A549 (cell line): ENCODE data around the gene UBA3. TPM values are rescaled to one million over a fixed set of nuclear protein-coding genes. Genes with fewer than 3 reads are reported as not detected.

Experiments used
- ATAC-seq, 2 experiments: fragments of 200-7000 bp in 1 of 2; fragments of >200 bp in 1 of 2; cut with Nextera tagmentation in 1 of 2; cut with Tn5 transposase in 1 of 2; 3 replicates each; pipeline versions ENCODE4 v1.8.0 to v1.9.1; 2018 to 2020; ENCODE audit warnings: mild to moderate bottlenecking in 1 of 2, moderate library complexity in 1 of 2
- CTCF ChIA-PET: fragments of 300-600 bp; sonication (Branson Sonifier 250); formaldehyde crosslinking; extraction: SDS; loops from one replicate; lab custom pipeline; 2021; ENCODE audit warnings: antibody characterized with exemption, inconsistent platforms; lab: Yijun Ruan, JAX
- POLR2A ChIA-PET: fragments of 350-600 bp; formaldehyde crosslinking; extraction: SDS; loops from one replicate; lab custom pipeline; 2021; ENCODE audit warnings: antibody characterized with exemption, inconsistent platforms; lab: Yijun Ruan, JAX
- DNase-seq, 2 experiments: peaks; one replicate each; pipeline versions ENCODE4 v3.0.0 to v3.0.0-alpha.2; 2011 to 2016; ENCODE audit warnings: low read depth in 1 of 2, low spot score in 1 of 2
- FAIRE-seq: peaks from 2 replicates; lab custom pipeline; 2011; peaks lifted over from hg19 to GRCh38; lab: Jason Lieb, UNC
- H3K27ac ChIP-seq, 2 experiments: fragments of >200 bp; sonication (Bioruptor Twin); formaldehyde crosslinking; 3 replicates each; pipeline ENCODE4 v1.5.1; 2016 to 2017
- H3K4me1 ChIP-seq: fragments of >200 bp; sonication (Bioruptor Twin); formaldehyde crosslinking; 3 replicates; pipeline ENCODE4 v1.6.1; 2016
- H3K4me2 ChIP-seq: fragments of >200 bp; sonication (Bioruptor Twin); formaldehyde crosslinking; 3 replicates; pipeline ENCODE4 v1.6.1; 2016
- H3K4me3 ChIP-seq: fragments of >200 bp; sonication (Bioruptor Twin); formaldehyde crosslinking; 3 replicates; pipeline ENCODE4 v1.5.1; 2016
- H3K9me3 ChIP-seq: fragments of >200 bp; sonication (Bioruptor Twin); formaldehyde crosslinking; 3 replicates; pipeline ENCODE4 v1.6.1; 2016
- CHD2 ChIP-seq: fragments of 150-350 bp; IDR thresholded peaks from 2 replicates; pipeline ENCODE4 v1.6.1; 2014; ENCODE audit warnings: low read length; ENCODE audit not compliant: partially characterized antibody
- FOSB ChIP-seq: fragments of 250-450 bp; sonication (Bioruptor Pico); IDR thresholded peaks from 2 replicates; pipeline ENCODE4 v1.5.0; 2020; ENCODE audit warnings: mild to moderate bottlenecking, moderate library complexity
- FOXS1 ChIP-seq: fragments of 250-450 bp; sonication (Bioruptor Pico); IDR thresholded peaks from 2 replicates; pipeline ENCODE4 v1.5.0; 2020; ENCODE audit warnings: mild to moderate bottlenecking, moderate library complexity
- HDAC2 ChIP-seq: fragments of 200-600 bp; sonication (generic); IDR thresholded peaks from 2 replicates; pipeline ENCODE4 v1.6.1; 2016
- HES2 ChIP-seq: fragments of >200 bp; sonication (Bioruptor Twin); formaldehyde crosslinking; IDR thresholded peaks from 2 replicates; pipeline ENCODE4 v1.6.1; 2016
- HEYL ChIP-seq: fragments of 250-450 bp; sonication (Bioruptor Pico); IDR thresholded peaks from 2 replicates; pipeline ENCODE4 v1.8.0; 2021; ENCODE audit warnings: mild to moderate bottlenecking, moderate library complexity
- HOXB13 ChIP-seq: fragments of 250-450 bp; sonication (Bioruptor Pico); IDR thresholded peaks from 2 replicates; pipeline ENCODE4 v1.5.0; 2020; ENCODE audit warnings: low read depth, mild to moderate bottlenecking, moderate library complexity
- JUN ChIP-seq, 2 experiments: fragments of >200 bp; sonication (Bioruptor Twin); formaldehyde crosslinking; IDR thresholded peaks; 2 replicates in 1 of 2; 3 replicates in 1 of 2; pipeline ENCODE4 v1.6.1; 2016 to 2017
- KDM1A ChIP-seq: fragments of 200-600 bp; sonication (generic); IDR thresholded peaks from 2 replicates; pipeline ENCODE4 v1.6.1; 2016; ENCODE audit warnings: low read depth, mild to moderate bottlenecking
- MAFK ChIP-seq: fragments of 450-650 bp; IDR thresholded peaks from 2 replicates; pipeline ENCODE4 v1.6.1; 2014; ENCODE audit not compliant: partially characterized antibody
- MYC ChIP-seq: IDR thresholded peaks from 2 replicates; pipeline ENCODE4 v1.6.1; 2012; ENCODE audit warnings: mild to moderate bottlenecking, inconsistent platforms, low read length, improper control_type of control experiment, borderline replicate concordance
- NPAS2 ChIP-seq: fragments of 250-450 bp; sonication (Bioruptor Pico); IDR thresholded peaks from 2 replicates; pipeline ENCODE4 v1.8.0; 2022; ENCODE audit warnings: mild to moderate bottlenecking, moderate library complexity, borderline replicate concordance
- POLR2A ChIP-seq: IDR thresholded peaks from 2 replicates; pipeline ENCODE4 v1.6.1; 2012; ENCODE audit warnings: mild to moderate bottlenecking, low read length
- RARB ChIP-seq: fragments of 250-450 bp; sonication (Bioruptor Pico); IDR thresholded peaks from 2 replicates; pipeline ENCODE4 v1.8.0; 2021; ENCODE audit warnings: mild to moderate bottlenecking, moderate library complexity
- RFX5 ChIP-seq: fragments of 450-650 bp; IDR thresholded peaks from 2 replicates; pipeline ENCODE4 v1.7.1; 2014; ENCODE audit warnings: antibody characterized with exemption, mild to moderate bottlenecking, moderate library complexity
- ZC3H11A ChIP-seq: fragments of 450-650 bp; IDR thresholded peaks from 2 replicates; pipeline ENCODE4 v1.6.1; 2014; ENCODE audit warnings: antibody characterized with exemption, mild to moderate bottlenecking
- ZFP36 ChIP-seq: fragments of 450-650 bp; IDR thresholded peaks from 2 replicates; pipeline ENCODE4 v1.6.1; 2014; ENCODE audit warnings: borderline replicate concordance; ENCODE audit not compliant: partially characterized antibody
- WGBS: methylation state at CpG from one replicate; pipeline ENCODE4 v1.1.6; 2017; ENCODE audit errors: missing lambda C conversion rate; 5-methylcytosine and 5-hydroxymethylcytosine counted together
- polyA plus RNA-seq, 4 experiments: library from polyadenylated mRNA; depleted of rRNA in 3 of 4; stranded (reverse); fragments of >200 nt; fragmentation: RNase III in 1 of 4; extraction: RNeasy Plus Mini Kit Qiagen cat#74134 plus additional on column Dnase treatment in 1 of 4; gene quantifications; 2 replicates in 3 of 4; 3 replicates in 1 of 4; pipeline ENCODE4 v1.2.3, GENCODE V29; 2011 to 2017
- TF ChIP-seq, protein P1 (sequence below): IDR thresholded peaks from 2 replicates; pipeline ENCODE4 v1.6.1; 2012
- TF ChIP-seq, protein P2 (sequence below): fragments of >200 bp; sonication (Bioruptor Twin); formaldehyde crosslinking; IDR thresholded peaks from 3 replicates; pipeline ENCODE4 v1.5.1; 2016

UBA3 gene
- polyA plus RNA-seq, 2 of the 4 experiments (the other 2 are of a cell fraction) = 50.0 to 62.7 TPM

GRCh38 chr3:69032142-69032541 lies 48.0 kb downstream of the UBA3 start:
- Histone ChIP-seq H3K4me1 (no peaks in the 10 kb centered on the region), H3K27ac (no peak overlapping the region), H3K9me3 (no peaks in the 10 kb centered on the region), H3K4me2 (no peak overlapping the region), H3K4me3 (no peak overlapping the region)
- FAIRE-seq (no peak), DNase-seq (no peak), ATAC-seq (no peak)
- ChIA-PET POLR2A (interaction anchor here (0.7 kb wide), 1 partner anchor 17 kb away, joined by 3 read pairs; no protein-coding TSS in a partner anchor), CTCF (interaction anchor here (0.6 to 0.9 kb wide), 2 partner anchors 19 to 256 kb away, joined by 3 to 4 read pairs; partner anchors contain the start of gene EOGT)
- WGBS = 82% methylated on average over 2 of the region's 2 CpGs
- TF ChIP-seq HDAC2 = no peak
- no peak for TF ChIP-seq POLR2A
- no peak for TF ChIP-seq FOXS1 (CRISPR knock-in tag)
- TF ChIP-seq RFX5 = no peak
- TF ChIP-seq KDM1A = no peak
- no peak for TF ChIP-seq HEYL (CRISPR knock-in tag)
- no peak for TF ChIP-seq RARB
- no peak for TF ChIP-seq ZFP36
- TF ChIP-seq HOXB13 (CRISPR knock-in tag) = no peak
- no peak for TF ChIP-seq NPAS2
- no peak for TF ChIP-seq HES2
- TF ChIP-seq, all 56 proteins: peak for 0

DNA sequence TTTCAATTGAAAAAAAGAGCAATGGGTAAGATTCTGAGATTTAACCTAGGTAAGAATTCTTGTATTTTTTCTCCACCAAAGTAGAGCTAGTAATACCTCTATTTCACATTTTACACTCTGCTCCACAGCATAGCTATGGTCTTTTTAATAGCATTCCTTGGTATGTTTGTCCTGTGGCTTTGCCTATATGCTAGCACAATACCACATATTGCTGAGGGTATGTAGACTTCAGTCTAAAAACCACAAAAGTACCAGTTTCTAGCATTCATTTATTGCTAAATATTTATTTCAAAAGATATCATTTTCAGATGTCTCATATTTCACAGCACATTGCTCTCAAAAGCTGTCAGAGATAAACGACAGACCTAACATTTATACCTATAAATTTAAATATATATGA lies 48.5 kb downstream of the UBA3 start:
- CTCF ChIA-PET = interaction anchor here (0.6 to 0.9 kb wide), 2 partner anchors 18 to 257 kb away, joined by 3 to 4 read pairs; partner anchors contain the start of gene EOGT
- WGBS = 83% methylated on average over 1 of the region's 1 CpG
- DNase-seq (no peak), ATAC-seq (no peak), FAIRE-seq (no peak)
- POLR2A ChIA-PET = interaction anchor here (0.7 kb wide), 1 partner anchor 18 kb away, joined by 3 read pairs; no protein-coding TSS in a partner anchor
- Histone ChIP-seq H3K27ac (no peak overlapping the region), H3K4me2 (no peak overlapping the region), H3K4me1 (no peaks in the 10 kb centered on the region), H3K9me3 (no peaks in the 10 kb centered on the region), H3K4me3 (no peak overlapping the region)
- no peak for TF ChIP-seq MYC
- TF ChIP-seq ZC3H11A = no peak
- TF ChIP-seq FOSB (CRISPR knock-in tag) = no peak

GRCh38 chr3:69020857-69021256 lies 59.3 kb downstream of the UBA3 start:
- TF ChIP-seq CHD2 (no peak), FOXS1 (CRISPR knock-in tag) (no peak), KDM1A (no peak)
- TF ChIP-seq, protein P1, sequence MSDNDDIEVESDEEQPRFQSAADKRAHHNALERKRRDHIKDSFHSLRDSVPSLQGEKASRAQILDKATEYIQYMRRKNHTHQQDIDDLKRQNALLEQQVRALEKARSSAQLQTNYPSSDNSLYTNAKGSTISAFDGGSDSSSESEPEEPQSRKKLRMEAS = no peak
- no peak overlapping the region for H3K4me2 ChIP-seq
- no peak for DNase-seq
- ChIA-PET POLR2A (no interaction called here), CTCF (interaction anchor here (0.6 kb wide), 1 partner anchor 297 kb away, joined by 3 read pairs; no protein-coding TSS in a partner anchor)
- H3K4me1 ChIP-seq = no peaks in the 10 kb centered on the region
- no peak overlapping the region for H3K4me3 ChIP-seq
- 66% methylated on average over 4 of the region's 4 CpGs for WGBS
- no peaks in the 10 kb centered on the region for H3K9me3 ChIP-seq
- no peak overlapping the region for H3K27ac ChIP-seq
- no peak for FAIRE-seq
- ATAC-seq = no peak

GRCh38 chr3:69020424-69020823 lies 59.7 kb downstream of the UBA3 start:
- Histone ChIP-seq H3K9me3 (no peaks in the 10 kb centered on the region), H3K4me3 (no peak overlapping the region), H3K4me1 (no peaks in the 10 kb centered on the region), H3K27ac (no peak overlapping the region), H3K4me2 (no peak overlapping the region)
- FAIRE-seq (no peak), ATAC-seq (no peak), DNase-seq (no peak)
- WGBS = 24% methylated on average over 2 of the region's 2 CpGs
- CTCF ChIA-PET = interaction anchor here (0.6 kb wide), 1 partner anchor 297 kb away, joined by 3 read pairs; no protein-coding TSS in a partner anchor
- POLR2A ChIA-PET = no interaction called here
- TF ChIP-seq, protein P2, sequence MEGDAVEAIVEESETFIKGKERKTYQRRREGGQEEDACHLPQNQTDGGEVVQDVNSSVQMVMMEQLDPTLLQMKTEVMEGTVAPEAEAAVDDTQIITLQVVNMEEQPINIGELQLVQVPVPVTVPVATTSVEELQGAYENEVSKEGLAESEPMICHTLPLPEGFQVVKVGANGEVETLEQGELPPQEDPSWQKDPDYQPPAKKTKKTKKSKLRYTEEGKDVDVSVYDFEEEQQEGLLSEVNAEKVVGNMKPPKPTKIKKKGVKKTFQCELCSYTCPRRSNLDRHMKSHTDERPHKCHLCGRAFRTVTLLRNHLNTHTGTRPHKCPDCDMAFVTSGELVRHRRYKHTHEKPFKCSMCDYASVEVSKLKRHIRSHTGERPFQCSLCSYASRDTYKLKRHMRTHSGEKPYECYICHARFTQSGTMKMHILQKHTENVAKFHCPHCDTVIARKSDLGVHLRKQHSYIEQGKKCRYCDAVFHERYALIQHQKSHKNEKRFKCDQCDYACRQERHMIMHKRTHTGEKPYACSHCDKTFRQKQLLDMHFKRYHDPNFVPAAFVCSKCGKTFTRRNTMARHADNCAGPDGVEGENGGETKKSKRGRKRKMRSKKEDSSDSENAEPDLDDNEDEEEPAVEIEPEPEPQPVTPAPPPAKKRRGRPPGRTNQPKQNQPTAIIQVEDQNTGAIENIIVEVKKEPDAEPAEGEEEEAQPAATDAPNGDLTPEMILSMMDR = peak; percentile 37
- TF ChIP-seq POLR2A (no peak), FOSB (CRISPR knock-in tag) (no peak), JUN (IDR thresholded peaks at IDR 0.05) (no peak), RFX5 (no peak), MAFK (no peak), ZFP36 (no peak)
